Middle frontal gyrus (tissue), 1 donor: ENCODE results near the gene PHEX.
A peak's percentile ranks its signal among the peaks of the same experiment; 100 is the strongest.

Source experiments
- DNase-seq: peaks from one replicate; pipeline ENCODE4 v3.0.0-alpha.2; 2015; ENCODE audit warnings: low spot score; ENCODE audit errors: extremely low spot score

Gene PHEX

GRCh38 chrX:22147942-22148341, 115.8 kb downstream of the PHEX start:
- no peak for DNase-seq

DNA sequence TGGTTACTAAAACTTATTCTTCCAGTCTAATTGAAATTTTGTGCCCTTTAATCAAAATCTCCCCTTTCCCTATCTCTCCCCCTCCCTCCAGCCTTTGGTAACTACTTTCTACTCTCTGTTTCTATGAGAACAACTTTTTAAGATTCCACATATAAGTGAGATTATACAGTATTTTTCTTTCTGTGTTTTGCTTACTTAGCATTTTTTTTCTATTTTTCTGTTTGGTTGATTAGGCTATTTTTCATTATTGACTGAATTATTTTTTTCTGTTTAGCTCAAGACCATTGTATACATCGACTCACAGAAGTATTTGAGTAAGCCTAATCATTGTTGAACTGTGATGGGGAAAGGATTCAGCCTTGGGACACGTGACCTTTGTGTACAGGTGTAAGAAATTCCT, 116.4 kb downstream of the PHEX start:
- no peak for DNase-seq

DNA sequence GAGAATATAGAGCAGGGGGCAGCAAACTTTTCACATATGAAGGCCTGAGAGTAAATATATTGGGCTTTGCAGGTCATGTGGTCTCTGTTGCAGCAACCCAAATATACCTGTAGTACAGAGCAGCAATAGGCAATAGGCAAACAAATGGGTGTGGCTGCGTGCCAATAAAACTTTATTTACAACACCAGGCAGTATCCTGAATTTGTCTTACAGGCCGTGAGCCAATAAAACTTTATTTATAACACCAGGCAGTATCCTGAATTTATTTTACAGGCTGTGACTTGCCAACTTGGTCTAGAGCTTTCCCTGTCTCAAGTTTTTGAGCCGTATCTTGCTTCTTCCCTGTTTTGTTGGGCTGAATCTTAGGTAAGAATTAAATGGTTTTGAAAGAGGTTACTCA, 118.2 kb downstream of the PHEX start:
- no peak for DNase-seq

DNA sequence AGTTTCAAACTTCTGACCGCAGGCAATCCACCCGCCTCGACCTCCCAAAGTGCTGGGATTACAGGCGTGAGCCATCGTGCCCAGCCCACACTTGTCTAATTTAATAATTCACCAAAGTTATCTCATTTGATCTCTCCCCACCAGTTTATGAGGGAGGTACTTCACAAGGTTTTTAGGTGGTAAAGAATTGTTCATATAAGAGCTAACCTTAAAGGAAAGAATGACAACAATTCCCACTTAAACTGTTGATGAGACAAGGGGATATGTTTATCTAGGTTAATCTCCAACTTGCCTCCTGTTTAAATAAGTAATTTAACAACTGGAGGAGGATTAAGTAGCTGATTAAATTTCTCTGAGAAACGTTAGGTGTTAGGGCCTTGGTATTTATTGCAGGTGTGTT, 123.0 kb downstream of the PHEX start:
- no peak for DNase-seq

GRCh38 chrX:22159071-22159470, 126.9 kb downstream of the PHEX start:
- DNase-seq: no peak

DNA sequence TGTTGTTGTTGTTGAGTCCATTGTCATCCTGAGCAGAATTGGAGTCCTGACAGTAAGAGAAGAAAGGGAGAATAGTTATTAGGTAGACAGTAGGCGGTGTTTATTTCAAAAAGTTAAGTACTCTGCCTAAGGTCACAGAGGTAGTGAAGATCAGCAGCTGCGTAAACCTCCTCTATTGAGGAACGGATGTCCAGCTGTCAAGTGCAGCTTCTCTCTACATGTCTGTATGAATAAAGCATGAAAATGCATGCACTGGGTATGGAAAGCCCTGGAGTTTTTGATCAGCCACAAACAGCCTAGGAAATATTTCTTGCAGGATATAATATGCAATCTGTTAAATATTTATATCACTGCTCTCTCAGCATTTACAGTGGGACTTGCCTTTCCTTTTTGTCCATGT, 131.2 kb downstream of the PHEX start:
- DNase-seq: no peak

GRCh38 chrX:22164770-22165388, 132.8 kb downstream of the PHEX start:
- no peak for DNase-seq

GRCh38 chrX:22165732-22166457, 133.8 kb downstream of the PHEX start:
- no peak for DNase-seq

DNA sequence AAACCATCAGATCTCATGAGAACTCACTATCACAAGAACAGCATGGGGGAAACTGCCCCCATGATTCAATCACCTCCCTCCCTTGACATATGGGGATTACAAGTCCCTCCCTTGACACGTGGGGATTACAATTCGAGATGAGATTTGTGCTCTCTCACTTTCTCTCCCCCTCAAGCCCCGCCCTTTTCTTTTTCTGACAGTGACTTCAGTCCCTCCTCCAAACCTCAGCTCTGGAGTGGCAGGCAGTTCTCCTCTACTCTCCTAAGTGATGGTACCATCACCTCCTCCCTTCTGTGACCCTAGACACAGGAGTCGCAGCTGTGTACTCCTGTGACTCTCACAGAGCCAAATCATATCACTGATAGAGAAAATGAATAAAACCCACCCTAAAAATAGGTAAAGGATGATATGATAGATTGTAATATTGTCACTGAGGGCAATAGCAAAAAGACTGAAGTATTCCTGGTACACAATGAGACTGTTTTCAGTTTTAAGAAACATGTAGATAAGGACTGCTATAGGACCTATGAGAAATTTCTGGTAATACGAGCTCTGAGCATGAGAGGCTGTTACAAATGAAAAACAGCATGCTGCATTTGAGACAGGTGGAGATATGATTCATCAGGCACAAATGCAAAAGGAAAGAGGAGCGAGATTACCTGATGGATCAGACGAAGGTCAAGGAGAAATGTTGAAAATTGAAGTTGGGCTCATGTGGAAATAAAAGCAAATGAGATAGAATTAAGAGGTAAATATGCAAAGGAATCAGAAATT, 139.3 kb downstream of the PHEX start:
- DNase-seq: no peak

DNA sequence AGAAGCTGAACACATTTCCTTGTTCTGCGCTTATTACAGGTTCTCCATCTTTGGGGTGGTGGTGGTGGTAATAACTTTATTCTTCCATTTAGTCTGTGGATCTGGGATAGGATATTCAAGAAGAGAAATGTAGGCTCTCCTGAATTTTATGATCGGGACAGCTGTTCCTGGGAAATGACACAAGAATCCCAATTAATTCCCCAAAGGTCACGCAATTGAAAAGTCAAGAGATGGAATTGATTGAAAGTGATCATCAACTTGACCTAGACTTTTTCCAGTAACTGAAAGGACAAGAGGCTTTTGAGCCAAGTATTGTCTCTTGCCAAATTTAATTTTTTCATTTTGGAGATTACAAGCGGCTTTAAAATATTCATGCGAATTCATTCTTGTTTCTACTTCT, 141.8 kb downstream of the PHEX start:
- DNase-seq: no peak

GRCh38 chrX:22177950-22178515, 145.9 kb downstream of the PHEX start:
- no peak for DNase-seq

DNA sequence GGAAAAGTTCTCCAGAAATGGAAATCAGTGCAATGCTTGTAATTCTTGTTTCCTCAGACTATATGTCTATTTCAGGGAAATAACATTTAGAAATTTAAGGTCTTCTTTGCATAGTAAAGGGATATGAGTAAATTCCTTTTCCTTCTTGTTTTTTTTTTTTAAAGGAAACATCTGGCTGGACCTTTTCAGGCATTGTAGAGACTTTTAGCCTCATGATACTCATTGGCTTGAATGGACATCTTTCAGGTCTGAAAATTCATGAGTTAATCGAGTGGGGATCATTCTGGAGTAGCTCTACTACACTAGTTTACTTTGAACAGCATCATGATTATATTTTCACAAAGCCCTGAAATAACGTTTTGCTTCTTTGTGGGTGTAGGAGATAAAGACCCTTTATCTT, 152.0 kb downstream of the PHEX start:
- no peak for DNase-seq

GRCh38 chrX:22186165-22186564, 154.0 kb downstream of the PHEX start:
- DNase-seq: no peak

DNA sequence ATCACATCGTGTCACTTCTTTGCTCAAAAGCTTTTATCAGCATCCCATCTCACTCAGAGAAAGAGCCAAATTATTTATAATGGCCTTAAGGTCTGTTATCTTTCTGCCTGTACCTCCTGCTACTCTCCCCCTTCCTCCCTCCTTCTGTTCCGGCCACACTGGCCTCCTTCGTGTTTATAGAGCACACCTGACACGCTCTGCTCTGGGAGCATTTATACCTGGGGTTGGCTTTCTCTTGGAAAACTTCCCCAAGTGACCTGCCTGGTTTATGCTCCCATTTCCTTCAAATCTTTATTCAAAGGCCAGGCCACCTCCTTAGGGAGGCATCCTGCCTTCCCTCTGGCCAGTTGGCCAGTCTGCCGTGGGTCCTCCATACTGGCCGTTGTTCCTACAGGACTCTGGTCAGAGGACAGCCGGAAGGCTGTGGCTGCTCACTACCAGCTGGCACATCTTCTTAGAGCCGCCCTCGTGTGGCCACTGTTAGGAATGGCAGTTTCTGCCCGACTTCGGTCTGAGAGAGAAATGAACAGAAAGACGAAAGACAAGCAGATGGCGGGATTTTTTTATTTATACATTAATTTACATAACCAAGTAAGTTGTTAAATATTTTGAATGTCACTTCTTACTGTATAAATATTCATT, 160.4 kb downstream of the PHEX start:
- DNase-seq: peak; percentile 15

DNA sequence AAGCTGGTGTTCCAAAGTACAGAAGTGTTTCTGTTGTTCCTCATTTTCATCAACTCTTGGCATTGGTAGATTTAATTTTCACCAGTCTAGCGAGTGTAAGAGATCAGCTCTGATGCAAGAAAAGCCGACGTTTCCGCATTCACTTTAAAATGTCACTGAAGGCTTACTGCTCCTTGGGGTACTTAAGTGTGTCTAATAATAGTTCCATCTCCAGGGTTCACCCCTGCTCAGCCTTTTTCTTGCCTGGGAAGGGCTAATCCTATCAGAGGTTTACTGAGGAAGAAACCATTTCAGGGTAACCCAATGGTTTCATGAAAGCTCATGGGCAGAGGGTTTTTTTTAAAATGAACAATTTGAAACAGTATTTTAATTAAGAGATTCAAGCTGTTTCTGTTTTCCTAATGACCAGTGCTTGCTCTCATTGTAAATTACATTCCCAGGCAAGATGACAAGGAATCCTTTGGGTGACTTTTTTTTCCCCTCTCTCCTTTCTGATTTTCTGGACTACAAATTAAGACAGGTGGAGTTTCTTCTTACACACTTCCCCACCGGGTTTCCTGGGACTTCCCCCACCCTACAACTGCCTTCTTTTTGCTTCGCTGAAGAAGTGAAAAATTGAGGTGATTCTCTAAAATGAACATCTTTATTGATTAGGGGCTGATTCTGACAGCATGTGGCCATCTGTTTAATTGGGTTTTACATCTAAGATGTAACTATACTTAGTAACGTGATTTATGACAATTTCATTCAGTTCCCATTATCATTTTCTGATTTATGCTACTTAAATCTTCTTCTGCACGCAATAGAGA, 161.9 kb downstream of the PHEX start:
- no peak for DNase-seq

DNA sequence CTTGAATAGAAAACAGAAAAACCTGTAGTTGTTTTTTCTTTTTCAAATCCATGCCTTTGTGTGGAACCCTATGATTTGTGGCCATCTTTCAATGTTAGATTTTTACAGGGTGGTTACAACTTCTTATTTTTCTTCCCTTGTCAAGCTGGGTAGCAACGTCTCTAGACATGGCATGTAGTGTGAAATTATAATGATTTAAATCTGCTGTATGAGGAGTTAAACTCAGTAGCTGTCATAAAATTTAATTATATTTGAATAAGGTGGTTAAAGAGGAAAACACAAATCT, 162.5 kb downstream of the PHEX start:
- DNase-seq: no peak

- no peak for DNase-seq
Observed at GRCh38 chrX:22196149-22196548, 164.0 kb downstream of the PHEX start.

GRCh38 chrX:22202251-22202650, 170.1 kb downstream of the PHEX start:
- no peak for DNase-seq

GRCh38 chrX:22203186-22203585, 171.1 kb downstream of the PHEX start:
- no peak for DNase-seq

DNA sequence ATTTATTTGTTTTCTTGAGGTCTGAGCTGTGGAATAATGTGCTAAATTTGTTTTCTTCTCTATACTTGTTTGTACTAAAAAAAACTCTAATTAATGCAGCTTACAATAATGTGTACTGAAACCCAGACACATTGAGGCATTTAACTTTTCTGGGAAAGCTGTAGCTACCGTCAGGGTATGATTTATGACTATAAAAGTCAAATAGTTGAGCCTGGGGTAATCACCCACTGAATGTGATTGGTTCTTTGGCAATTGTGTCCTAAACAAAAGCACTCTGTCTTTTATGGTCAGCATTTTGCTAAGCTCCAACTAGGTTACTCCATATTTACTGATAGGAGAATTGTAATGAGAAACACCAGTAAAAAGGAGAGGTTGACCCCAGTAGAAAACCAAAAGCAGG, 174.7 kb downstream of the PHEX start:
- no peak for DNase-seq

- DNase-seq: no peak
Observed at GRCh38 chrX:22220941-22221340, 188.8 kb downstream of the PHEX start.
